SK-N-SH (cell line): ENCODE data around the gene DNASE1L2. TPM values are rescaled to one million over a fixed set of nuclear protein-coding genes. Genes with fewer than 3 reads are reported as not detected.
A peak's percentile ranks its signal among the peaks of the same experiment; 100 is the strongest.

Source experiments
- CTCF ChIA-PET: fragments of 300-600, 350-600 bp; formaldehyde crosslinking; extraction: SDS; loops from one replicate; lab custom pipeline; 2021; lab: Yijun Ruan, JAX
- POLR2A ChIA-PET: fragments of 350-600 bp; sonication (Branson Sonifier 250); formaldehyde crosslinking; extraction: SDS; loops from one replicate; lab custom pipeline; 2020; ENCODE audit warnings: antibody characterized with exemption, inconsistent platforms; lab: Yijun Ruan, JAX
- DNase-seq: peaks from one replicate; pipeline ENCODE4 v3.0.0; 2012
- H2AFZ ChIP-seq: fragments of 200-600 bp; sonication (generic); 2 replicates; pipeline ENCODE4 v1.8.1; 2016; ENCODE audit warnings: antibody characterized with exemption, mild to moderate bottlenecking, low read depth
- H3F3A ChIP-seq: fragments of 200-600 bp; sonication (generic); replicated peaks from 2 replicates; pipeline ENCODE3; 2016; ENCODE audit warnings: antibody characterized with exemption, mild to moderate bottlenecking; ENCODE audit not compliant: insufficient read depth
- H3K27ac ChIP-seq, 2 experiments: fragments of 200-500 bp in 1 of 2; fragments of 200-600 bp in 1 of 2; sonication (Bioruptor generic) in 1 of 2; sonication (generic), shearing (Covaris generic) in 1 of 2; 2 replicates each; pipeline versions ENCODE4 v1.5.1 to v1.6.1; 2014 to 2016; ENCODE audit warnings: low read depth in 2 of 2, inconsistent platforms in 1 of 2, low read length in 1 of 2, mild to moderate bottlenecking in 1 of 2, mixed read lengths in 1 of 2
- H3K27me3 ChIP-seq: fragments of 200-600 bp; sonication (generic), shearing (Covaris generic); 2 replicates; pipeline ENCODE4 v1.6.1; 2016; ENCODE audit warnings: mixed run types; ENCODE audit not compliant: insufficient read depth
- H3K36me3 ChIP-seq, 2 experiments: fragments of 200-500 bp in 1 of 2; fragments of 200-600 bp in 1 of 2; sonication (Bioruptor generic) in 1 of 2; sonication (generic) in 1 of 2; replicated peaks in 1 of 2; 2 replicates each; pipeline versions ENCODE3 to v1.5.1; 2014 to 2016; ENCODE audit warnings: low read length in 1 of 2, mild to moderate bottlenecking in 1 of 2; ENCODE audit not compliant: insufficient read depth in 2 of 2, control insufficient read depth in 1 of 2
- H3K4me1 ChIP-seq, 2 experiments: fragments of 200-500 bp in 1 of 2; fragments of 200-600 bp in 1 of 2; sonication (Bioruptor generic) in 1 of 2; sonication (generic), shearing (Covaris generic) in 1 of 2; 2 replicates each; pipeline versions ENCODE4 v1.5.1 to v1.6.1; 2014 to 2016; ENCODE audit warnings: low read depth in 1 of 2, low read length in 1 of 2, mixed run types in 1 of 2; ENCODE audit not compliant: insufficient read depth in 2 of 2, control insufficient read depth in 1 of 2
- H3K4me2 ChIP-seq: fragments of 200-600 bp; sonication (generic), shearing (Covaris generic); 2 replicates; pipeline ENCODE4 v1.6.1; 2017; ENCODE audit warnings: mixed run types
- H3K4me3 ChIP-seq, 2 experiments: fragments of 200-500 bp in 1 of 2; fragments of 200-600 bp in 1 of 2; sonication (Bioruptor generic) in 1 of 2; sonication (generic), shearing (Covaris generic) in 1 of 2; 2 replicates each; pipeline versions ENCODE4 v1.5.1 to v1.8.1; 2014 to 2016; ENCODE audit warnings: low read depth in 2 of 2, inconsistent platforms in 1 of 2, low read length in 1 of 2, mild to moderate bottlenecking in 1 of 2, mixed read lengths in 1 of 2, moderate library complexity in 1 of 2
- H3K79me2 ChIP-seq: fragments of 200-600 bp; sonication (generic); 2 replicates; pipeline ENCODE4 v1.8.1; 2017; ENCODE audit warnings: mild to moderate bottlenecking; ENCODE audit not compliant: insufficient read depth
- H3K9ac ChIP-seq: fragments of 200-600 bp; sonication (generic); 2 replicates; pipeline ENCODE4 v1.6.1; 2017; ENCODE audit warnings: mixed run types
- H3K9me2 ChIP-seq: fragments of 200-600 bp; sonication (generic); 2 replicates; pipeline ENCODE4 v1.6.1; 2017; ENCODE audit warnings: mixed run types
- H3K9me3 ChIP-seq: fragments of 200-600 bp; sonication (generic); 2 replicates; pipeline ENCODE4 v1.6.1; 2017; ENCODE audit warnings: mixed run types, mild to moderate bottlenecking, moderate library complexity
- H4K20me1 ChIP-seq: fragments of 200-600 bp; sonication (generic); 2 replicates; pipeline ENCODE4 v1.6.1; 2017; ENCODE audit warnings: mild to moderate bottlenecking, mixed run types; ENCODE audit not compliant: insufficient read depth
- FOXM1 ChIP-seq: IDR thresholded peaks from 2 replicates; pipeline ENCODE4 v1.4.0; 2012; ENCODE audit warnings: low read depth, mild to moderate bottlenecking
- GATA2 ChIP-seq: sonication (generic); formaldehyde crosslinking; IDR thresholded peaks from 2 replicates; pipeline ENCODE4 v1.5.0; 2020; ENCODE audit warnings: mild to moderate bottlenecking, missing genetic modification reagents
- NFIC ChIP-seq: IDR thresholded peaks from 2 replicates; pipeline ENCODE4 v1.4.0; 2012; ENCODE audit warnings: borderline replicate concordance
- POLR2AphosphoS5 ChIP-seq: IDR thresholded peaks from 2 replicates; pipeline ENCODE4 v1.6.1; 2012; ENCODE audit warnings: low read depth, low read length
- RCOR1 ChIP-seq: fragments of 150-350 bp; IDR thresholded peaks from 2 replicates; pipeline ENCODE4 v1.6.1; 2017; ENCODE audit warnings: antibody characterized with exemption, low read length
- WGBS: methylation state at CpG from one replicate; pipeline ENCODE4 v1.1.6; 2017; ENCODE audit warnings: low lambda C conversion rate; 5-methylcytosine and 5-hydroxymethylcytosine counted together
- polyA plus RNA-seq, 3 experiments: library from polyadenylated mRNA; depleted of rRNA; stranded (reverse); fragments of >200 nt; gene quantifications; 2 replicates each; pipeline ENCODE4 v1.2.3, GENCODE V29; 2012

Gene DNASE1L2
- polyA plus RNA-seq, 1 of the 3 experiments (the other 2 are of a cell fraction): 2.5 TPM

GRCh38 chr16:2210386-2211365 lies 25.6 kb upstream of the DNASE1L2 start, which contains the start of gene BRICD5:
TSS of gene BRICD5 (minus strand) at chr16:2210863. CDS start at chr16:2210833, 30 bp downstream.
- CTCF ChIA-PET: interaction anchor here (0.8 to 2.0 kb wide), 2 partner anchors 16 to 40 kb away, joined by 4 to 9 read pairs; partner anchors contain the start of gene ECI1
- H3K27me3 ChIP-seq: no peaks in the 10 kb centered on the region
- no peak within 1 kb of the TSS; a peak in 1 of 4 replicates for H3K27ac ChIP-seq
- H3K79me2 ChIP-seq: peaks cover 33% of the 10 kb centered on the region
- no peaks in the 10 kb centered on the region for H3K9me3 ChIP-seq
- WGBS: 87% methylated on average over 13 of the region's 24 CpGs
- H3K4me3 ChIP-seq: no peak within 1 kb of the TSS
- POLR2A ChIA-PET: interaction anchor here (0.6 kb wide), 1 partner anchor 12 kb away, joined by 8 read pairs; no protein-coding TSS in a partner anchor
- H3K9me2 ChIP-seq: no peaks in the 10 kb centered on the region
- H3K4me2 ChIP-seq: no peak within 1 kb of the TSS
- peaks cover 4% of the 10 kb centered on the region for H3F3A ChIP-seq
- no peak within 1 kb of the TSS for H3K9ac ChIP-seq
- H4K20me1 ChIP-seq: peaks cover 11% of the 10 kb centered on the region; the same call in 1 of the 2 replicates
- TF ChIP-seq POLR2AphosphoS5 (0 out of 2 replicates have a peak, but pooled peaks have one; percentile 14), GATA2 (no peak), NFIC (no peak), RCOR1 (no peak)
- peaks cover 0 to 36% of the 10 kb centered on the region in 2 experiments for H3K36me3 ChIP-seq
- peaks cover 11 to 36% of the 10 kb centered on the region in 2 experiments; a peak in 2 of 4 replicates for H3K4me1 ChIP-seq
- DNase-seq: no peak
- H2AFZ ChIP-seq: no peak within 1 kb of the TSS

- Histone ChIP-seq H3K4me3 (no peak overlapping the region), H3K4me2 (peak overlapping the region; percentile 92; the same call in 1 of the 2 replicates), H2AFZ (no peak overlapping the region), H3K9me3 (no peaks in the 10 kb centered on the region), H3K36me3 (peaks cover 0 to 36% of the 10 kb centered on the region in 2 experiments), H3K79me2 (peaks cover 23% of the 10 kb centered on the region), H3F3A (peaks cover 4% of the 10 kb centered on the region), H3K4me1 (peaks cover 11 to 25% of the 10 kb centered on the region in 2 experiments; a peak in 2 of 4 replicates), H3K9ac (no peak overlapping the region), H3K27me3 (no peaks in the 10 kb centered on the region), H3K9me2 (no peaks in the 10 kb centered on the region), H4K20me1 (peaks cover 11% of the 10 kb centered on the region; the same call in 1 of the 2 replicates), H3K27ac (no peak overlapping the region; a peak in 1 of 4 replicates)
- no peak for DNase-seq
- ChIA-PET POLR2A (no interaction called here), CTCF (interaction anchor here (1.2 to 2.0 kb wide), 2 partner anchors 17 kb away, joined by 4 to 9 read pairs; no protein-coding TSS in a partner anchor)
- no peak for TF ChIP-seq GATA2
- no peak for TF ChIP-seq FOXM1
- TF ChIP-seq RCOR1: no peak
- no CpG with 5 or more reads among the region's 11 CpGs for WGBS
Measured at GRCh38 chr16:2211923-2212347, 24.3 kb upstream of the DNASE1L2 start.
